ACC112 (cell line): ENCODE results near the gene PTPN22.

Experiments used
- H2AFZ ChIP-seq: fragments of 200-600 bp; sonication (generic); one replicate; pipeline ENCODE4 v1.6.0; 2017; ENCODE audit warnings: antibody characterized with exemption, low read length; ENCODE audit not compliant: unreplicated experiment
- H3K27ac ChIP-seq: fragments of 200-600 bp; sonication (generic); 2 replicates; pipeline ENCODE4 v1.5.1; 2014; ENCODE audit warnings: low read depth, mild to moderate bottlenecking, antibody characterized with exemption, low read length, moderate library complexity
- H3K27me3 ChIP-seq: fragments of 200-600 bp; sonication (generic); 2 replicates; pipeline ENCODE4 v1.6.1; 2014; ENCODE audit warnings: mild to moderate bottlenecking, antibody characterized with exemption, low read length, moderate library complexity, mixed read lengths; ENCODE audit not compliant: insufficient read depth
- H3K36me3 ChIP-seq: fragments of 200-600 bp; sonication (generic); 2 replicates; pipeline ENCODE4 v1.6.1; 2016; ENCODE audit warnings: mild to moderate bottlenecking, antibody characterized with exemption, low read length, moderate library complexity, mixed read lengths; ENCODE audit not compliant: insufficient read depth
- H3K4me1 ChIP-seq: fragments of 200-600 bp; sonication (generic); one replicate; pipeline ENCODE4 v1.6.1; 2016; ENCODE audit warnings: low read length, mixed read lengths; ENCODE audit not compliant: insufficient read depth, unreplicated experiment, control insufficient read depth
- H3K4me3 ChIP-seq: fragments of 200-600 bp; sonication (generic); 2 replicates; pipeline ENCODE4 v1.5.1; 2014; ENCODE audit warnings: mild to moderate bottlenecking, low read depth, low read length
- H3K79me2 ChIP-seq: fragments of 200-600 bp; sonication (generic); one replicate; pipeline ENCODE4 v1.6.0; 2016; ENCODE audit warnings: low read length; ENCODE audit not compliant: control insufficient read depth, unreplicated experiment, insufficient read depth

Gene PTPN22

GRCh38 chr1:113780374-113781146 lies 91.0 kb downstream of the PTPN22 start:
- Histone ChIP-seq H3K27me3 (no peaks in the 10 kb centered on the region), H2AFZ (no peak overlapping the region), H3K36me3 (no peaks in the 10 kb centered on the region), H3K79me2 (peaks cover 36% of the 10 kb centered on the region), H3K4me1 (peaks cover 14% of the 10 kb centered on the region), H3K4me3 (no peak overlapping the region), H3K27ac (no peak overlapping the region)

DNA sequence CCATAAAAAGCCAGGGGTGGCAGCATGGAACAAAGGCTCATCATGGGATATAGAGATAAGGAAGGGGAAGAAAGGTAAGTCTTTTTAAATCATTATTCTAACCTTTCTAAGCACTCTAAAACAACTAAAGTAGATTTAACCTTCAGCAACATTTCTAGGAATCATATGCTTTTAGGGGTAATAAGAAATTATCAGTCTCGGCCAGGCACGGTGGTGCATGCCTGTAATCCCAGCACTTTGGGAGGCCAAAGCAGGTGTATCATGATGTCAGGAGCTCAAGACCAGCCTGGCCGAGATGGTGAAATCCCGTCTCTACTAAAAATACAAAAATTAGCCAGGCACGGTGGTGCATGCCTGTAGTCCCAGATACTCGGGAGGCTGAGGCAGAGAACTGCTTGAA lies 92.0 kb downstream of the PTPN22 start:
- Histone ChIP-seq H3K4me3 (no peak overlapping the region), H2AFZ (no peak overlapping the region), H3K27ac (no peak overlapping the region), H3K4me1 (peaks cover 13% of the 10 kb centered on the region), H3K36me3 (no peaks in the 10 kb centered on the region), H3K79me2 (peaks cover 36% of the 10 kb centered on the region), H3K27me3 (no peaks in the 10 kb centered on the region)

DNA sequence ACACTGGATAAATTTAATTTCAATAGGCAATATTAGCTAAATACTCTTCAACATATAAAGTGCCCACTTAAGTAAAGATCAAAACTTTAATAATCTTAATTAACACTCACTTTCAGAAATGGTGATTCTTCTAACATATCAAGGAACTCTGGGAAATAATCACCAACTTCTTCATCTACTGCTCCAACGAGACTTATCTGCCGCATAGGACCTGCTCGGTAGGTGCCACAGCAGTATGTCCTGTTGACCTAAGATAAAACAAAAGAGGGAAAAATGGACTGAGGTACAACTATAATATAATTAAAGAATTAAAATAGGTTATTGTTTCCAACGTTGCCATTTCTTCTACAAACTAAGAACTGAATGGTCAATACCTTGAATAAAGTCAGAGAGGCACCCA lies 94.0 kb downstream of the PTPN22 start:
- Histone ChIP-seq H3K4me1 (peaks cover 2% of the 10 kb centered on the region), H3K36me3 (no peaks in the 10 kb centered on the region), H3K79me2 (peaks cover 33% of the 10 kb centered on the region), H3K27me3 (no peaks in the 10 kb centered on the region), H2AFZ (no peak overlapping the region), H3K27ac (no peak overlapping the region), H3K4me3 (no peak overlapping the region)

GRCh38 chr1:113770031-113770430 lies 101.5 kb downstream of the PTPN22 start:
- Histone ChIP-seq H2AFZ (no peak overlapping the region), H3K27ac (no peak overlapping the region), H3K4me1 (peaks cover 11% of the 10 kb centered on the region), H3K4me3 (no peak overlapping the region), H3K36me3 (0 out of 2 replicates have a peak, but pooled peaks cover 12% of the 10 kb centered on the region), H3K27me3 (no peaks in the 10 kb centered on the region), H3K79me2 (no peaks in the 10 kb centered on the region)

DNA sequence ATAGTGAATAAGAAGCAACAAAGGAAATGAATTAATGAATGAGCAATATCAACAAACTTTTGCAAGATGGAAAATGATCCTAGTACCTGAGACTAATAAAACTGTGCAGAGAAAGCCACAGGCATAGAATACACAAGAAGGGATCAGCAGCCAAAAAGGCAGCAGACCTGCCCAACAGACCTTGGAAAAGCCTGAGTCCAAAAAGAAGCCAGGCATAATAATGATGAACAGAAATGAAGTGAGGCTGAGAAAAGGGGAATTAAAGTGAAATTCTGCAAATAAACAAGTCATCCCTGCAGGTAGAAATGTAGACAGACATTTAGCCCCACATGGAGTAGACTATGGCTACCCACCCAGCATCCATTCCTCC lies 101.9 kb downstream of the PTPN22 start:
- Histone ChIP-seq H3K4me1 (peaks cover 11% of the 10 kb centered on the region), H3K36me3 (0 out of 2 replicates have a peak, but pooled peaks cover 12% of the 10 kb centered on the region), H3K79me2 (no peaks in the 10 kb centered on the region)

GRCh38 chr1:113768916-113769600 lies 102.5 kb downstream of the PTPN22 start:
- Histone ChIP-seq H3K27me3 (no peaks in the 10 kb centered on the region), H3K36me3 (0 out of 2 replicates have a peak, but pooled peaks cover 12% of the 10 kb centered on the region), H3K27ac (no peak overlapping the region), H3K4me1 (peaks cover 11% of the 10 kb centered on the region), H3K79me2 (no peaks in the 10 kb centered on the region), H3K4me3 (peak overlapping the region; percentile 67), H2AFZ (peak overlapping the region; percentile 64)

More for the DNA sequence above, 101.9 kb downstream of the PTPN22 start:
- Histone ChIP-seq H2AFZ (no peak overlapping the region), H3K27me3 (no peaks in the 10 kb centered on the region), H3K27ac (no peak overlapping the region), H3K4me3 (peak overlapping the region; percentile 67)

- Histone ChIP-seq H3K27me3 (no peaks in the 10 kb centered on the region), H3K36me3 (peaks cover 12% of the 10 kb centered on the region; the same call in 1 of the 2 replicates), H3K79me2 (no peaks in the 10 kb centered on the region), H3K27ac (no peak overlapping the region), H2AFZ (no peak overlapping the region), H3K4me1 (peaks cover 11% of the 10 kb centered on the region), H3K4me3 (no peak overlapping the region)
Measured at GRCh38 chr1:113765306-113766230, 105.9 kb downstream of the PTPN22 start.
